Hypothalamus (tissue), 51 donors: ENCODE results near the gene TFF1.
A peak's percentile ranks its signal among the peaks of the same experiment; 100 is the strongest.

ENCODE experiments used
- DNase-seq, 51 donors: peaks; one replicate each; lab custom pipeline; 2025; lab: John Stamatoyannopoulos, UW

The TFF1 gene

GRCh38 chr21:42384156-42384945 lies 18.0 kb upstream of the TFF1 start:
- no peak for DNase-seq

GRCh38 chr21:42383331-42383730 lies 17.0 kb upstream of the TFF1 start:
- no peak for DNase-seq

GRCh38 chr21:42382915-42383314 lies 16.6 kb upstream of the TFF1 start:
- no peak for DNase-seq

- DNase-seq = peak in 1 of 51 donors; percentile 2
Observed at GRCh38 chr21:42381347-42381984, 15.1 kb upstream of the TFF1 start.

- DNase-seq = no peak
Observed at GRCh38 chr21:42379426-42380215, 13.3 kb upstream of the TFF1 start.

- DNase-seq = no peak
Observed at GRCh38 chr21:42378418-42378817, 12.1 kb upstream of the TFF1 start.

GRCh38 chr21:42377951-42378340 lies 11.6 kb upstream of the TFF1 start:
- DNase-seq = no peak

GRCh38 chr21:42377211-42377950 lies 11.0 kb upstream of the TFF1 start:
- no peak for DNase-seq

- DNase-seq = no peak
Observed at GRCh38 chr21:42376338-42376982, 10.1 kb upstream of the TFF1 start.

- DNase-seq = no peak
Observed at GRCh38 chr21:42375966-42376337, 9.6 kb upstream of the TFF1 start.

GRCh38 chr21:42375506-42375905 lies 9.2 kb upstream of the TFF1 start:
- no peak for DNase-seq

- DNase-seq = no peak
Observed at GRCh38 chr21:42374864-42375499, 8.6 kb upstream of the TFF1 start.

GRCh38 chr21:42374457-42374856 lies 8.1 kb upstream of the TFF1 start:
- DNase-seq = no peak

- DNase-seq = no peak
Observed at GRCh38 chr21:42373908-42374455, 7.6 kb upstream of the TFF1 start.

GRCh38 chr21:42373196-42373907 lies 7.0 kb upstream of the TFF1 start:
- DNase-seq = no peak

GRCh38 chr21:42370894-42371654 lies 4.7 kb upstream of the TFF1 start:
- no peak for DNase-seq

- DNase-seq = no peak
Observed at GRCh38 chr21:42369821-42370220, 3.5 kb upstream of the TFF1 start.
